GM21390 (cell line): ENCODE results near the gene FGF1.

Experiments used
- ATAC-seq: cut with Tn5 transposase; IDR thresholded peaks from one replicate; pipeline ENCODE4 v1.9.1; 2021; ENCODE audit not compliant: unreplicated experiment

The FGF1 gene

DNA sequence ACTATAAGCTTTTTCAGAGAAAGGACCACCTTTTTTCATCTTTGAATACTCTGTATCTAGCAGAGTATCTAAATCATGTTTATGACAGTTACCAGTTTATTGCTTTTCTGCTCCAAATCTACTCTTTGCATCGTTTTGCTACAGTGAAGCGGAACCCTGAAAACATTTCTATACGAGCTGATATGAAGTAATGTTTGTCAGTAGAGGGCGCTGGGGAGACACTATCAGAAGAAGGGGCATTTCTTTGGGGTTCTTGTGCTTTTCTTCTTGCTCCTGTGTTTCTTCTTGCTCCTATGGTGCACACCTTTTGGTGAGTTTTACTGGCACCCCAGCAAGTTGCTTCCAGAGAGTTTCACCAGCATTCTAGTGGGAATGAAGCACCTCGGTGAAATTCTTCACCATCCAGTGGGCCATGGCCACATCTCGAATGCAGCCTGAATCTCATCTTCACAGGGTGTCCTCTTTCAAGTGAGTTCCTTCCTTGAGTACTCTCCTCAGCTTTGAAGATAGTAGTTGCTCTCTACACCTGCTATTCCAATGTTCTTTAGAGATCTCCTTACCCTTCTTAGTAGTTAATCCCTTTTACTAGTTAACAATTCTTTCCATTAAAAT, 98.4 kb downstream of the FGF1 start:
- no peak for ATAC-seq

DNA sequence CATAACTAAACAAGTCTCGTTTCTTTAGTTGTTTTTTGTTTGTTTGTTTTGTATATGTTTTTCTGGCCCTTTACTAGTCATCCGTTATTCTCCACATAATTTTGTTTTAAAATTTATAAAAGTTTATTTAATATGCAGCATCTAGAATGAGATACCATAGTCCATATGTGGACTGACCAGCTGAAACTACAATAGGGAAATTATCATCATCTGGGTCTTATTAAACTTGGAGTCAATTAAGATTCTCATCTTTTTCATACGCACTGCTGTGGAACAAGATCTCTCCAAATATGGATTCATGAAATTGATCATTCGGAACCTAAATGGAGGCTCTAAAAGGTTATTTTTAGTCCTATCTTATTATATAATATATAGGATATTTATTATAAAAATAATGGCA, 99.3 kb downstream of the FGF1 start:
- ATAC-seq: no peak

DNA sequence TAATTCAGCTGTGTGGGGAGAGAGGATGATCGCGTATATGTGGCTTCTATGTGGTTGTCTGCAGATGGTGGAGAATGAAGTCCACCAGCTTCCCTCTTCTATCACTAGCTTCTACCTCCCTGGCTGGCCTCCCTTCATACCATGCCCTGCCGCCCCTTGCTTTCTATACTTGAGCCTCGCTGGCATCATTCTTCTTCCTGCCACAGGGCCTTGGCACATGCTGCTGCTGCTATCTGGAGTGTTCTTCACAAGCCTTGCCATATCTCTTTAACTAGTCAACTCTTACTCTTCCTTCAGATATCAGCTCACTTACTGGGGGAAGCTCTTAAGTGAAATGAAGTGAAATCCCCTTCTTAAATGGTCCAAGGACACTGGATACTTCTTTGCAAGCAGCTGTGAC, 100.4 kb downstream of the FGF1 start:
- ATAC-seq: no peak

DNA sequence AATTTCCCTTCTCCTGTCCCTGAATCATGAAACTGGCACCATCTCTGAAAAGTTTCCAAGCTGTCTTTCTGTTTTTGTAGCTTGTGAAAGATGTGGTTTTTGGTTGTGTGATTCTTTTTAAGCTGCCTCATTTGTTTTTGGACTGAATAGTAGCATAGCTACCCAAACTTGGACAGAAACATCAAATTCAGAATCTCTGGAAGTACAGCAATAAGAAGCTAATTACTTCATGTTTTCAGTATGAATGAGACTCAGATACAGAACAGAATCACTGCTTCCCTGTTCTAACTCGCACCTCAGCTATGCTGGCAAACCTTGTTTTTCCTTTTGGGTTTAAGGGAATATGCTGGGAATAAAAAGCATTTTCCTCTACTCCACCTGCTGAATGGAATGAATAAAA, 101.0 kb downstream of the FGF1 start:
- ATAC-seq: no peak

DNA sequence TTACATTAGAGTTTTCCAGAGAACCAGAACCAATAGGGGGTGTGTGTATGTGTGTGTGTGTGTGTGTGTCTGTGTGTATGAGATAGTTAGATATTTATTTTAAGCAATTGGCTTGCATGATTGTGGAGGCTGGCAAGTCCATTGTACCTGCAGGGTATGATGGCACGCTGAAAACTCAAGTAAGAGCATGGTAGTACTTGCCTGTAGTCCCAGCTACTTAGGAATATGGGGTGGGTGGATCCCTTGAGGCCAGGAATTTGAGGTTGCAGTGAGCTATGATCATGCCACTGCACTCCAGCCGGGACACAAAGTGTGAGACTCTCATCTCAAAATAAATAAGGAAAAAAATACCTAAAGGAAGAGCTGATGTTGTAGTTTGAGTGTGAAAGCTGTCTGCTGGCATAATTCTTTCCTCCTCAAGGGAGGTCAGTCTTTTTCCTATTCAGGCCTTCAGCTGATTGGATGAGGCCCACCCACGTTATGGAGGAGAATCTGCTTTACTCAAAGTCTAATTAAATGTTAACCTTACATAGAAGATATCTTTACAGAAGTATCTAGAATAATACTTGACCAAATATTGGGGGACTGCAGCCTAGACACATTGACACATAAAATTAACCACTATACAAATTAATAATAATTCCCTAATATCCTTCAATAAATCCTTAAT, 107.6 kb downstream of the FGF1 start:
- no peak for ATAC-seq

DNA sequence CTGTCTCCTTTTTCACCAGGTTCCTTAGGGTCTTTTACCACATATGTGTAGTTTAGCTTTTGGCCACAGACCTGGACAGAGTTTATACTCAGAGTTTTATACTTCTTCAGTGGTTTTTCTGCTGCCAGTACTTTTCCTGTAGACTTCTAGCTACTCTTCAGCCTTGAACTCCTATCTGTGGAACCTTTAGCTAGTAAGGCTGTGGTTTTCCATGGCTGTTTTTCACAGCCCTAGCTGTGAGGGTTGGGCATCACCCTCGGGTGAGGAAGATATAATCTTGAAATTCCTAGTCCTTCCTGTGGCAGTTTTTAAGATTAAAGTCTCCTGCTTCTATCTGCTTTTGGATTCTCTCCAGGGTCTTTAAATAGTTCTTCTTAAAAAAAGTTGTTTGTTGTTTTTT, 109.1 kb downstream of the FGF1 start:
- ATAC-seq: no peak

DNA sequence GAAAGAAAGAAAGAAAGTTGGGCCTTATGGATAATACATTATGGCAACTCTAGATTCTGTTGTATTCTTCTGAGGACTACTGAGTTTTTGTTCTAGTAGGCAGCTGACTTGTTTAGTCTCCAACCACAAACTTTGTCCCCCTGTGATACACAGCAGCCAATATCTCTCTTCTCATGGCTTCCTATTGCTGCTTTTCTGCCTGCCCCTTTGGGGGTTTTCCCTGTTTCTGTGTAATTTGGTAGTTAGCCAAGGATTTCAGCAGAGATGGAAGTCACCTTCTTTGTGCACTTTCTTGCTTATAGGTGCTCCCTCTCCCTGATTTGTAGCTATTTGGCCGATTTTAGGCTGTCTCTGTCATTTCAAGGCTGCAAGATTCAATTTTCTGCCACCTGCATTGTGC, 109.6 kb downstream of the FGF1 start:
- no peak for ATAC-seq

DNA sequence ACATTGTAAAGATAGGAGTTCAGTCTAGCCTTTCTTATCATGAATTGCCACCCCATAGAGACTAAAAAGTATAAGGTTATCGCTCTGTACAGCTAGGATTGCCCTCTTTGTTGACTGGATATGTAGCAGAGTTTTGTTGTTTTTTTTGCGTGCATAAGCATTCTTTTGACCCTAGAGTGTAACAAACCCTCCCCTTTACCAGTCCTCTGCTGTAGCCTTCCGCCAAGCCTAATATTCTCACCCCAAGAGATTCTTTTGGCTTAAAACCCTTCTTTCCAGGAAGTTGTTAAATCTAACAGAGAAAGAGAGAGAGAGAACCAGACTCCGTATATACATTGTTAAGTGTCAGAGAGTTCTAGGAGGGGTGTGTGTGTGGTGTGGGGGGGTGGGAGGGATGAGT, 113.9 kb downstream of the FGF1 start:
- no peak for ATAC-seq

DNA sequence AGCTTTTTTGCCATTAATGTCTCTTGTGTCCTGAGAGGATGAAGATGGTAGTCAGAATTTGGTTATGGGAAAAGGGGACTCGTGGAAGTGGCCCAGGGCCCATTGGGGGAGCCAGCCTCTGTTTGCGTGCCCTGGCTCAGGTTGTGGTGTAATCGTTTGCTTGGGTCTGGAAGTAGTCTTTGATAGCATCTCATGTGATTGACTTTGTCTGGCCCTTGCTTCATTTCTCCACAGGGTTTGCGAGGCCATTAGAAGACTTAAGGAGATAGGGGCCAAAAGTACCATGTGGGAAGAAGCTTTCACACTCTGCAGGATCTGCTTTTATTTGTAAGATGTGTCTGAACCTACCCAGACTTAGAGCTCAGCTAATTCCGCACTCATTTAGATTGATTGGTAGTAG, 114.5 kb downstream of the FGF1 start:
- no peak for ATAC-seq

DNA sequence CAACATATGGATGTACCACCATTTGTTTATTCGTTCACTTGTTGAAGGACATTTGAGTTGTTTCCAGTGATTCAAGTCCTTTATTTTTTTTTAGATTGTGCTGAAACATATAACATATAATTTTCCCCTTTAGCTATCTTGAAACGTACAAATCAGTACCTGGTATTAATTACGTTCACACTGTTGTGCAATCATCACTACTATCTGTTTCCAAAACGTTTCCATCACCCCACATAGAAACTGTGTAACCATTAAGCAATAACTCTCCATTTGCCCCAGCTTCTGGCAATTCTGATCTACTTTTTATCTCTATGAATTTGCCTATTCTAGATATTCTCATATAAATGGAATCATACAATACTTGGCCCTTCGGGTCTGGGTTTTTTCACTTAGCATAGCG, 116.0 kb downstream of the FGF1 start:
- ATAC-seq: no peak

DNA sequence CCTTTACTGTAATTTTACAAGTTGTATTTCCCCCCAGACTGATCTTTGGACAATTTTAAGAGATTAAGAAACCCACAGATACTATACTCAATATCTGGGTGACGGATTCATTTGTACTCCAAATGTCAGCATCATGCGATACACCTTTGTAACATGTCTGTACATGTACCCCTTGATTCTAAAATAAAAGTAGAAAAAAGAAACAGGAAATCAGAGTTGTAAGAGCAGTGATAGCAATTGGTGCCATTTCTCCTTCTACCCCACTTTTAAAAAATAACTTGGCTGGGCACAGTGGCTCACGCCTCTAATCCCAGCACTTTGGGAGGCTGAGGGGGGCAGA, 116.9 kb downstream of the FGF1 start:
- ATAC-seq: no peak

DNA sequence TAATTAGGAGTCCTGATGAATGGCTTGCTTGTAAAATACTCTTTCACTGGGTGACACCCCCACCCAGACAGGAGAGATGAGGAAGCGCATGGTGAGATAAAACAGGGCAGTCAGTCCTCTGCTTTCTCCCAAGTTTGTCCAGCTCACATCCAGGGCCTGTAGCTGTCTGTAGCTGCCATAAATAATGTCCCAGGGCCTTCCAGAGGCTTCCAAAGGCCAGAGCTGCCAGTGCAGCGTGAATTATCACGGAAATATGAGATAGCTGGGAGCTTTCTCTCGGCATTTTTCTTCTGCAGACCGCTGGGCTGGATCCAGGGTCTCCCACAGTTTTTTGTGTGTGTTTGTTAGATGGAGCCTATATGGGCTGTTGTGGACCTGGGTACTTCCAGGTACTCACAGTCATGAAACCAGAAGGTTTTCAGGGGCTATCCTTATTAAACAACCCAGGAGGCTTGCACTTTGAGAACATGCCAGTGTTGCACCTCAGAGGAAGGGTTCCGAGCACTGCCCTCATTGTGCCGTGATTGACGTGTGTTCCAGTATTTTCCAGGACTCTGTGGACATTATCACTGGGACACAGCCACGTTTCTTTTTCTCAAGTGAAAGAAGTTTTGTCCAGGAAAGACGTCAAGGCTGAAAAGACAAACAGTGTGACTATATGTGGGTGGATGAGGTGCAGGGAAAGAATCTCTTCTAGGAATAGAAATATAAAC, 117.5 kb downstream of the FGF1 start:
- ATAC-seq: no peak

DNA sequence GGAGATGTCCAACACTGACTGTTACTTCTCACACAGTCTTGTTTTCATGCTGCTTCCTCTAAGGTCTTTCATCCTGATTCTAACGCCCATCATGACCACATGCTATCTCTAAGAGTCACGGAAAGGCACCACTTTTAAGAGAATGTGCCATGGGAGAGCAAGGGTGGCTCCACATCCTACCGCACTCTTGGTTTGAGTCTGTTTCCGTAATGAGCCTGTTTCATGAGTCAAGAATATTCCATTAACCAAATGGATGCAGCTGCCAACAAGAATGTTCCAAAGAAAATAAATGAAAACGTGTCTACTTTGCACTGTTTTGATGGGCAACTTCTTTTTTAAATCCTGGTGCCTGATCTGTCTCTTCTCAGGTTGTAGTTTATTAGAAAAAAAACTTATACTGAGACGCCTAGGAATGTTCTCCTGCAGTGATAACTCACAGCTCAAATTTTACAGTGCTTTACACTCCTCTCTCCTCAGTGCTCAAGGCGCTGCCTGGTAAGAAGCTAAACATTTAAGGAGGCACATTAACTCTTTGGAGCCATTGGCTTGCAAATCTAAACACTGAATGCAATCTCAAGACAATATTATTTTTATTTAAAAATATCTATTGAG, 124.3 kb downstream of the FGF1 start:
- ATAC-seq: no peak

DNA sequence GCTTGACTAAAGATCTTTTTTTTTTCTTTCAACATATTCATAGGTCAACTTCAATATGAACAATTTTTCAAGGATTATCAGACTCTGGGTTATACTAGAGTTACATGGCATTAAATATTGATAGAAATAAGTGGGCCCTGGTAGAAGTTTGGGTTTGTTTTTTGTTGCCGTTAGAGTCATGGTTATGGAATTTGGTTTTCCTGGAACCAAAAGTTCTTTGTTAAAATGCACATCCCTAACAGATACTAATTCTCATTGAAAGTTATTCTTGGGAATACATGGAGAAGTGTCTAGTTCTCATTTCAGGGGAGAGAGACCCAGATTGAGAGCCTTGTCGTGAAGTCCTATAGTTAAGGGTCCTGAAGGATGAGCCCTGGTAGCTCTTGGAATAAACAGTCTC, 124.9 kb downstream of the FGF1 start:
- no peak for ATAC-seq

DNA sequence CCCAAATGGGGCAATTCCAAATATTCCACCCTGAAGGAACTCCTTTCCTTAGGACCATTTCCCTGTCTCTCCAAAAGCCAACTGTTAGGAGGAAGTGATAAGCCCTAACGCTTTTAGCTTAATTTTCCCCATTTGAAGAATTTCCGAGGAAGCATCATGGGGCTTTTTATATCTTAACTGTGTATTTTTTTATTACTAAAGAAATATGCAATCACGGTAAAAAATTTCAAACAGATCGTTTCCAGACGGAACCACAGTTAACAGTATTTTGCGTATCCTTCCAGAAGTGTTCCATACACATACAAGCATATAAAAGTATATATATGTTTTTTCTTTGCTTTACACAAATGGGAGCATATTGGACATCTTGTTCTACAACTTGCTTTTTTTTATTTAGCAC, 133.8 kb downstream of the FGF1 start:
- no peak for ATAC-seq

DNA sequence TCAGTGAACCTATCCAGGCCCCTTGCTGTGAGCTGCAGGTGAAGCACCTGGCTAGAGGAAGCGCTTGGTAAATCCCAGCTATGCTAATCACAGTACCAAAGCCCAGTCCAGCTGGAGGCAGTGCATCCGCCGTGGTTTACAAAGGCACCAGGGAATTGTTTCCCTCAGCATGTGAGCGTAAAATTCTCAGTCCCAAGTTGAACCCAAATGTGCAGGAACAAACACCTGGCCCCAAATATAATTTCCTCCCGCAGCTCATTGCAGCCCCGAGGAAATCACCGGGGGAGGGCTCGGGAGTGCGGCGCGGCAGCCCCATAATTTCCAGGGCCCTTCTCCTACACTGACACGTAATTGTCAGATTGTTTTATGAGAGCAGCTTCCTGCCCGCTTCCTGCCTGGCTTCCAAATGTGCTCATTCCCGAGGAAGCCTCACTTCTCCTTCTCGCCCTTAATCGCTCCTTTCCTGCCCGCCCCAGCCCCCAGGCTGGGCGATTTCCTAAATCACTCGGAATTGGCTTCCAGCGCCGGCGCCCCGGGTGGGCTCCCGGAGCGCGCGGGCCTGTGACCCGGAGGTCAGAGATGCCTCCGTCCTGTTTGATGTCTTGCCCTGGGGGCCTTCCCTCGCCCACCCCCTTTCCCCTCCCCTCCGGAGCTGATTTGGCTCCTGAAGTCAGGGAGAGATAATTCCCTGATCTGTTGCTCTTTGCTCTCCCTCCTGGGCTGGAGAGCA, 134.4 kb downstream of the FGF1 start:
- no peak for ATAC-seq

DNA sequence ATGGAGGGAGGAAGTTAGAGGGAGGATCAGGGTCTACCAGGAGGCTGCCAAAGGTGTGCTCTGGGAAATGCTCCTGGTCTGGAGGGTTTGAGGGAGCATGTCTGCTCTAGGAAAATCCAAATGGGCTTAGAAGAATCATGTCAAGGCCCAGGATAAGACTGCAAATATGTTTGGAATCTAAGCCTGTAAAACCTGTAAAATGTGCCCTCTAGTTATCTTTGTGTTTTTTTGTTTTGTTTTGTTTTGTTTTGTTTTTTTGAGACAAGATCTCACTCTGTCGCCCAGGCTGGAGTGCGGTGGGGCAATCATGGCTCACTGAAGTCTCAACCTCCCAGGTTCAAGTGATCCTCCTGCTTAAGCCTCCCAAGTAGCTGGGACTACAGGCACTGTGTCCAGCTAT, 135.4 kb downstream of the FGF1 start:
- no peak for ATAC-seq

DNA sequence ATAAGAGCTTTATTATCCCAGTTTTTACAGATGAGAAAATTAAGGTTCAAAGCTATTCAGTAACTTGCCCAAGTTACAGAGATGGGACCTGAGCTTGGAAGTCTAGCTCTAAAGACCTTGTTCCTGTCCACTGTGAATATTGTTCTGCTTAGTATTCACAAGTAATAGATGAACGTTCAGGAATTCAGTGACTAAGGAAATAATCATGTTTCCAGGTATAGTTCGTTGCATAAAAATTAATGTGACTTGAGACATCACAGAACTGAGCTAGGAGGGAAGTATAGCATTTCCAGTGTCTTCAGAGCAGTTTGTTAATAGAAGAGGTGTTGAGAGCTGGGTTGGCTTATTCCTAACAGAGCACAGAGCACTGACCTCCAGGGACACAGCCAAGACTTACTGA, 136.1 kb downstream of the FGF1 start:
- ATAC-seq: no peak

DNA sequence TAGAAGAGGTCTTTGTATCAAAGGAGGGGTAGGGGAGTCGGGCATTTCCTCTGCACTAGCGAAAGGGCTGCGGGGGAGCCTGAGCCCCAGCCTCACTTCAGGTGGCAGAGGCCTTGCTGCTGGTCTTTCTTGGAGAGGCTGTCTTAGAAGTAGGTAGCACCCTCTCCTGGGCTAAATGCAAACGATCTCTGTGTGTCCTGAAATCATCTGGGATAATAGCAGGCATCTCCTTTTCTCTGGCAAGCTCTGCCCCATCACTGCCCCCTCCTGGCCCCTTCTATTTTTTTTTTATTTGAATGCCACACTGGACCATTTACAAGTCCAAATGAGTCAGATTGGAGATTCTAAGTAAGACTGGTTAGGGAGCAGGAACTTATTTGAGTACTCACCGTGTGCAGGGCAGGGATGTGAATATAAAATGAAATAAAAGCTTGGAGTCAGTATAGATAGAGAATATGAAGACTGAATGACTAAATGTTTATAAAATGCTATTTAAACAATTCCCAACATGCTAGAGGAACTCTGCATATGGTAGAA, 137.1 kb downstream of the FGF1 start:
- no peak for ATAC-seq

DNA sequence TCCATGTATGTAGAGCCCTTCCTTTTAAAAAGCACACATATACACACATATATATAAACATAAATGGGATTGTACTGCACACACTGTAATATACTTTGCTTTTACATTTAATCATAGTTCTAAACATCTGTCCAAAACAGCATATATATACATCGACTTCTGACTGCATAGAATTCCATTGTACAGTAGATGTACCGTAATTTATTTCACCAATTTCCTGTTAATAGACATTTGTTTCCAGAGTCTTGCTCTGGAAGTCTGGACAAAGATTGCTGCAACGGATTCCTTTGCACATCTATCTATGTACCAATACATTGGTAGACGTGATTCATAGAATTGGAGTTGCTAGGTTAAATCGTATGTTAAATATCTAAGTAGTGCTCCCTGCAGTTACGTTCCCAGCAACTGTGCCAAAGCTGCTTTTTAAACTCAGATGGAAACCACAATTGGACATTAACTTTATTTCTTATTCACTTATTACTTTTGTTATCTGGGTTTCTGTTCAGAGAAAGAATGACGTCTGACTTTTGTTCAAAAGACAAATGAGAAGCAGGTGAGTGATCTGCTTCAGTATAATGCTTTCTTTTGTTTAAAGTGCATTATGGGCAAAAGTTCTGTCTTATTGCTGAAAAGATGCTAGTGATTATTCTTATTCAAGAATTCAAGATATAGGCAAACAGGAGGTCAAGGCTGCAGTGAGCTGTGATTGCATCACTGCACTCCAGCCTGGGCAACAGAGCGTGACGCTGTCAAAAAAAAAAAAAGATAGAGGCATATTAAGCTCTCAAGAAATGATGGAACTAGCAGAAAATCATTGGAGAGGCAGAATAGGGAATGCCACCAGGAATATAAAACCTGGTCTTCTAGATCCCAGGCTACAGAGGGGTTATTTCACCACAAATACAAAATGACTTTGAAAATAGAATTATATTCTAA, 138.2 kb downstream of the FGF1 start:
- ATAC-seq: no peak
